ENCODE results near the gene LMX1B.
A peak's percentile ranks its signal among the peaks of the same experiment; 100 is the strongest.

LMX1B gene

DNA sequence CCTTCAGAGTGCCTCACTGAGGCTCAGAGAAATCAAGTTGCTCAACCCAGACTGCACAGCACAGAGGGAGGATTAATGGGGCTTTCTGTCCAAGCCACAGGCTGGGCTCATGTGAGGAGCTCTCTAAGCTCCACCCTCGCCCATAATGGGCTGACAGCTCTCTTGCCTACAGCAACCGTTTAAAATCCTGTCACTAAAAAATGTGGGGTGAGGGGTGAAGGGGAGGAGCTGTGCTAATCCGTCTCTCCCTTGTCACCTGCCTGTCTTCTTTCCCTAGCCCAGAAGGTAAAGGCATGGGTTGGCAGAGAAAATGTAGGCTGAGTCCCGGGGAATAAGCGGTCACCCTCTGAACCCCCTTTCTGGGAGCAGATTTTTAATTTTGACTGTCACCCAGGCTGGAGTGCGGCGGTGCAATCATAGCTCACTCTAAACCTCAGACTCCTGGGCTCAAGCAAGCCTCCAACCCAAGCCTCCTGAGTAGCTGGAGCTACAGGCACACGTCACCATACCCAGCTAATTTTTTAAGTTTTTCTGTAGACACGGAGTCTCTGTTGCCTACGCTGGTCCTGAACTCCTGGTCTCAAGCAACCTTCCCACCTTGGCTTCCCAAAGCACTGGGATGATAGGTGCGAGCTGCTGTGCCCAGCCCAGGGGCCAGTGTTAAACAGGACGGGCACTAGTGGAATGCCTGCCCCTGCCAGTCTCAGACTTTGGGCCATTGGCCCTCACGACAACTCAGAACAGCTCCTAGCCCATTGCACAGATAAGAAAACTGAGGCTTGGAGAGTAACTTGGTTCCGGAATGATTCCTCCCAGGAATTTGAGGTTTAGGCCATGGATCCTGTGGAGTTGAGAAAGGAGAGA, 89.5 kb downstream of the LMX1B start:
- H3K4me3 ChIP-seq (ENCODE audit: control insufficient read depth, low read depth, low read length), result no peak overlapping the region
- DNase-seq (ENCODE audit: low read depth), result no peak
- TF ChIP-seq, protein P1, sequence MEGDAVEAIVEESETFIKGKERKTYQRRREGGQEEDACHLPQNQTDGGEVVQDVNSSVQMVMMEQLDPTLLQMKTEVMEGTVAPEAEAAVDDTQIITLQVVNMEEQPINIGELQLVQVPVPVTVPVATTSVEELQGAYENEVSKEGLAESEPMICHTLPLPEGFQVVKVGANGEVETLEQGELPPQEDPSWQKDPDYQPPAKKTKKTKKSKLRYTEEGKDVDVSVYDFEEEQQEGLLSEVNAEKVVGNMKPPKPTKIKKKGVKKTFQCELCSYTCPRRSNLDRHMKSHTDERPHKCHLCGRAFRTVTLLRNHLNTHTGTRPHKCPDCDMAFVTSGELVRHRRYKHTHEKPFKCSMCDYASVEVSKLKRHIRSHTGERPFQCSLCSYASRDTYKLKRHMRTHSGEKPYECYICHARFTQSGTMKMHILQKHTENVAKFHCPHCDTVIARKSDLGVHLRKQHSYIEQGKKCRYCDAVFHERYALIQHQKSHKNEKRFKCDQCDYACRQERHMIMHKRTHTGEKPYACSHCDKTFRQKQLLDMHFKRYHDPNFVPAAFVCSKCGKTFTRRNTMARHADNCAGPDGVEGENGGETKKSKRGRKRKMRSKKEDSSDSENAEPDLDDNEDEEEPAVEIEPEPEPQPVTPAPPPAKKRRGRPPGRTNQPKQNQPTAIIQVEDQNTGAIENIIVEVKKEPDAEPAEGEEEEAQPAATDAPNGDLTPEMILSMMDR (IDR thresholded peaks at IDR 0.05; ENCODE audit: control insufficient read depth, insufficient read depth, low read depth, low read length, missing control alignments), result no peak

DNA sequence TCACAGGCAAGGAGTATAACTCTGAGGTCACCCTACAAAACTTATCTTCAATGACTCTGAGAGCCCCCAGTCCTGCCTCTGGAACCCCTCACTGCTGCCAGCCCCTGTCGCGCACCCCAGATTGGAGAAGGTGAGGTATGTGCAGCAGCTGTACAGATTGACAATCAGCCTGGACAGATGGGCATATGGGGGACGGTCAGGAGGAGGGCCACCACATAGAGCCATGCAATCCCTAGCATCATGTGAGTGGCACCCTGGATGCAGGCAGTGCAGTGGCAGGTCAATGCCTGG, 90.1 kb downstream of the LMX1B start:
- no peak overlapping the region for H3K4me3 ChIP-seq (ENCODE audit: control insufficient read depth, low read depth, low read length)
- TF ChIP-seq, protein P1 (IDR thresholded peaks at IDR 0.05; ENCODE audit: control insufficient read depth, insufficient read depth, low read depth, low read length, missing control alignments), result no peak
- DNase-seq (ENCODE audit: low read depth), result no peak

DNA sequence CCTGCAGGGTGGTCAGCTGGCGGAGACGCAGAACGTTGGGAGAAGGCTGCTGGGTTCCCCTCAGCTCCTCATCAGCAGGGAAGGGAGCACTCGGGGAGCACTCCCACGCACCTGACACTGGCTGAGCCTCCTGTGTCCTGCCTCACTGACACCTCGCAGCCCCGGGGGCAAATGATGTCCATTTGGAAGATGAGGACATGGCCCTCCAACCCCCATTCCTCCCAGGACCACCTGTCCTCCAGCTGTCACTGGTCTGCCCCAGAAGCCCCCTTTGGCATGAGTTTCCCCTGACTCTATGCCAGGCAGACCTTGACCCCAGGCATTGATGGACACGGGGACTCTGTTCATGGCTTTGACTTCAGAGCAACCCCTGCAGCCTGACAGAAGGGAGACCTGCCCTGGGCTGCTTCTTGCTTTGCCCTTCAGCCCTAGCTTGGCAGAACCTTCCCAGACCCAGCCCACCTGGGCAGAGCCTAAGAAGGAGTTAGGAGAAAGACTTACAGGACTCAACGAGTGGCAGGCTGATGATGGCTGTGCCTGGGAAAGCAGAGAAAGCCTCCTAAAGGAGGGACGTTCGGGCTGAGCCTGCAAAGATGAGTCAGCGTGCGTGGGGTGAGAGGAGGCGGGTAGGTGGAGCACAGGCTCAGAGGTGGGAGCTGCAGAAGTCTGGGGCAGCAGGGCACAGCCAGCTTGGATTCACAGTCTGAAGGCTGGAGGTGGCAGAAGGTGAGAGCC, 90.6 kb downstream of the LMX1B start:
- DNase-seq (ENCODE audit: low read depth), result no peak
- TF ChIP-seq, protein P1 (IDR thresholded peaks at IDR 0.05; ENCODE audit: control insufficient read depth, insufficient read depth, low read depth, low read length, missing control alignments), result no peak
- no peak overlapping the region for H3K4me3 ChIP-seq (ENCODE audit: control insufficient read depth, low read depth, low read length)

DNA sequence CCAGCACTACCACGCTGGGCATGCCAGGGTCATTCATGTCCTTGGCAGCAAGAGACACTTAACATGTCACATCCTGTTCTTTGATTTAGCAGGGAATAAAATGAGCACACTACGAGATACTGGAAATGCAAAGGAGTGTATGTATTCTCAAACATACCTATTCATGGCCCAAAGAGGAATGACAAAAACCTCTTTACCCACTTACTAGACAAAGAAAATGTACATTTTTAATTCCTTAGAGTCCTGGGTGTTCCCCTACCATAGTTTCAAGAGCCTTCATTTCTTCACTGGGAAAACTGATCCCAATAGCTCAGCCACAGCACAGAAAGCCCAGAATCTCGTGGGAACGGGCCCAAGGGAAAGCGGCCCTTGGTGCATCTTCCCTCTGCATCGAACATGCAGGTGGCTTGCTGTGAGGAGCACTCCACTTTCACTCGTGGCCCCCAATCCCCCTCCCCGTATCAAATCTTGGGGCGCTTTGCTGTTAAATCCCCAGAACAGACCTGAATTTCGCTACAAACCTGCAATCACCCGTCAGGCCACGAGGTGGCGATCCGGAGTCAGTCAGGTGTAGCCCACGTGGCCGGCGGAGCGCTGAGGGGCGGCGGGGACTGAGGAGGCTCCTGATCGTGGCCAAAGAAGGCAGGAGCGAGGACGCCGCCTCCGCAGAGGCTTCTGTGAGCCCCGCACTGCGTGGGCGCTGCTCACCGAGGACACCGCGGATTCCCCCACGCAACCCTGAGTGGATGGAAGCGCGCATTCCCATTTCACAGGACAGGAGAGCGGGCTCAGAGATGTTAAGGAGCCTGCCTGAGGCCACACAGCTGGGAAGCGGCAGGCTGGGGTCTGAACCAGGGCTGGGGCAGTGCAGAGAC, 91.4 kb downstream of the LMX1B start:
- TF ChIP-seq, protein P1 (IDR thresholded peaks at IDR 0.05; ENCODE audit: control insufficient read depth, insufficient read depth, low read depth, low read length, missing control alignments), result peak; percentile 87
- no peak overlapping the region for H3K4me3 ChIP-seq (ENCODE audit: control insufficient read depth, low read depth, low read length)
- DNase-seq (ENCODE audit: low read depth), result no peak

DNA sequence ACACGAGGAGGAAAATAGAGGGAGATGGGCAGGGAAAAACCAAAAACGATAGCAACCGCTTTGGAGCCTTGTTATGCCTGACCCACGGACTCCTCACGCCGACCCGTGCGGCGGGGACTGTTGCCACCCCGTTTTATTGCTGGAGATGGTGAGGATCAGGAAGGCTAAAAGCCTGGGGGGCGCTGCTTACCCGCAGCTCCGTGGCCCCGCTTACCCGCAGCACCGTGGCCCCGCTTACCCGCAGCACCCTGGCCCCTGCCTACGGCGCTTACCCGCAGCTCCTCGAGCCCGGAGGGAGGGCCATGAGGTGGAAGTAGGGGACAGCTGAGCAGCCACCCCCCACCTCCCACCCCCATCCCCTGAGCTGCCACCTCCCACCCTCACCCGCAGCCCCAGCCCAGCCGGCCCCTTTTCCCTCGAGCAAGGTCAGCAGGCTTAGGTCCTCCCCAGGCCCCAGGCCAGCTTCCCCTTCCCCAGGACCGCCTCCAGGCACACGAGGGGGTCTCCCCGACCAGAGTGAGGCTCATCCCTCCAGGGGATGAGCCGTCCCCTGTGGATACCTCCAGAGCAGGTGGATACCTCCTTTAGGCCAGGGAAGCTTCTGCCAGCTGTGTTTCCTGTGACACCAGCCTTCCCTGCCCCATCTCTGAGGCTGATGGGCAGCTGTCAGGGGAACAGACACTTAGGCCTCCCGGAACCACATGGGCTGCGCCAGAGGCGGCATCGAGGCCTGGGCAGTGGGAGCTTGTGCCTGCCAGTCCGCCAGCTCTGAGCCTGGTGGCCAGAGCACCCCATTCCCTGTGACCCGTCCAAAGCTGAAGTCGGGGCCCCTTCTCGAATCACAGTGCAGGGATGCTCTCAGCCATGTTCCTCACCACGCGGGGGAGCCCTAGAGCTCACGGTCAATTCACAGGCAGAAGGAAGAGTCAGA, 92.3 kb downstream of the LMX1B start:
- H3K4me3 ChIP-seq (ENCODE audit: control insufficient read depth, low read depth, low read length), result no peak overlapping the region
- TF ChIP-seq, protein P1 (IDR thresholded peaks at IDR 0.05; ENCODE audit: control insufficient read depth, insufficient read depth, low read depth, low read length, missing control alignments), result peak; percentile 62
- no peak for DNase-seq (ENCODE audit: low read depth)
